RWPE2 (cell line): ENCODE data around the gene BARHL1.
A peak's percentile ranks its signal among the peaks of the same experiment; 100 is the strongest.

Source experiments
- ATAC-seq: fragments of 200-7000 bp; cut with Tn5 transposase; 3 replicates; pipeline ENCODE4 v1.9.1; 2021; ENCODE audit warnings: low read depth
- DNase-seq: peaks from one replicate; pipeline ENCODE4 v3.0.0-alpha.2; 2020; ENCODE audit warnings: low spot score
- H3K27ac ChIP-seq: fragments of 450-650 bp; 2 replicates; pipeline ENCODE4 v1.5.1; 2017; ENCODE audit warnings: mild to moderate bottlenecking; ENCODE audit not compliant: poor library complexity, severe bottlenecking
- H3K27me3 ChIP-seq: fragments of 250-450 bp; sonication (Bioruptor Pico); 2 replicates; pipeline ENCODE4 v1.5.1; 2021; ENCODE audit warnings: mild to moderate bottlenecking, moderate library complexity; ENCODE audit not compliant: insufficient read depth, poor library complexity, severe bottlenecking
- H3K36me3 ChIP-seq: fragments of 250-450 bp; sonication (Bioruptor Pico); 2 replicates; pipeline ENCODE4 v1.5.1; 2020; ENCODE audit warnings: low read depth, mild to moderate bottlenecking, moderate library complexity
- H3K4me1 ChIP-seq: fragments of 250-450 bp; sonication (Bioruptor Pico); 2 replicates; pipeline ENCODE4 v1.5.1; 2021; ENCODE audit warnings: mild to moderate bottlenecking, moderate library complexity; ENCODE audit not compliant: insufficient read depth, poor library complexity, severe bottlenecking
- H3K4me3 ChIP-seq: fragments of 250-450 bp; sonication (Bioruptor Pico); 2 replicates; pipeline ENCODE4 v1.5.1; 2021; ENCODE audit warnings: mild to moderate bottlenecking, moderate library complexity; ENCODE audit not compliant: severe bottlenecking
- H3K9me3 ChIP-seq: fragments of 250-450 bp; sonication (Bioruptor Pico); 2 replicates; pipeline ENCODE4 v1.5.1; 2021; ENCODE audit warnings: mild to moderate bottlenecking, moderate library complexity; ENCODE audit not compliant: severe bottlenecking
- TF ChIP-seq, protein P1 (sequence below): fragments of 450-650 bp; IDR thresholded peaks from one replicate; pipeline ENCODE4 v1.5.1; 2017; ENCODE audit warnings: mild to moderate bottlenecking, moderate library complexity; ENCODE audit not compliant: poor library complexity, severe bottlenecking

Gene BARHL1

DNA sequence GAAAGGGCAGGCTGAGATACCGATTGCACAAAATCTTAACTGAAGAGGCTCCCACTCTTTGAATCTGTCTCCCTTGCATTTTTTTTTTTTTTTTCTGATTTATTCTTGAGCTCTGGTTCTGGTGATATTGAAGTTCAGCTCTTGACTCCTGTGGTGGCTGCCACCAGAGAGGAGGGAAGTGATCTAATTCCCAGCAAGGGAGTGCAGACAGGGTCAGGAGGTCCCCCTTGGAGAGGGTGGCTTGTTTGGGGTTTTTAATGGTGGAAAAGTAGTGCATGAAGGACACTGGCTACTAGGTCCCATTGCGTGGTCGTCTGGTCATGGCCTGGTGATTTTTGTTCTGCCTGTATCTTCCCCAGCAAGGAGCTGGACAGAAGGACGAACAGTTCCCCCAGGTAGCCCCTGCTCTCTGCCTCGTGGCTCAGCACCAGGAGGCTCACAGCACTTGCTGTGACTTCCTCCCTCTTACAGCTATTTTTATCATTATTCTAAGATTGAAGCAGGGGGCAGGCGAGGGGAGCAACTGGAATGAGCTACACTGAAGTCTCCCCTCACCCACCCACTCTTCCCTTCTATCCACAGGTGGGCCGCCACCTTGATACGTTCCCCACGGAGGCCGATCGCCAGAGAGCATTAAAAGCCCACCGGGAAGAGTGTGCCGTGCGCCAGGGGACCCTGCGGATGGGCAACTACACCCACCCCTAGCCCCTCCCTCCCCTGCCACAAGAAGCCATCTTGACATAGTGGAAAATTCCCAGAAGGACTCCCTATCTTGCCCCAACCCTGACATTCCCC is 10.4 kb upstream of the BARHL1 start:
- DNase-seq (no peak), ATAC-seq (no peak)
- Histone ChIP-seq H3K27ac (no peak overlapping the region), H3K4me1 (no peaks in the 10 kb centered on the region), H3K4me3 (no peak overlapping the region), H3K9me3 (no peaks in the 10 kb centered on the region), H3K27me3 (peaks cover 22% of the 10 kb centered on the region), H3K36me3 (no peaks in the 10 kb centered on the region)
- TF ChIP-seq, protein P1, sequence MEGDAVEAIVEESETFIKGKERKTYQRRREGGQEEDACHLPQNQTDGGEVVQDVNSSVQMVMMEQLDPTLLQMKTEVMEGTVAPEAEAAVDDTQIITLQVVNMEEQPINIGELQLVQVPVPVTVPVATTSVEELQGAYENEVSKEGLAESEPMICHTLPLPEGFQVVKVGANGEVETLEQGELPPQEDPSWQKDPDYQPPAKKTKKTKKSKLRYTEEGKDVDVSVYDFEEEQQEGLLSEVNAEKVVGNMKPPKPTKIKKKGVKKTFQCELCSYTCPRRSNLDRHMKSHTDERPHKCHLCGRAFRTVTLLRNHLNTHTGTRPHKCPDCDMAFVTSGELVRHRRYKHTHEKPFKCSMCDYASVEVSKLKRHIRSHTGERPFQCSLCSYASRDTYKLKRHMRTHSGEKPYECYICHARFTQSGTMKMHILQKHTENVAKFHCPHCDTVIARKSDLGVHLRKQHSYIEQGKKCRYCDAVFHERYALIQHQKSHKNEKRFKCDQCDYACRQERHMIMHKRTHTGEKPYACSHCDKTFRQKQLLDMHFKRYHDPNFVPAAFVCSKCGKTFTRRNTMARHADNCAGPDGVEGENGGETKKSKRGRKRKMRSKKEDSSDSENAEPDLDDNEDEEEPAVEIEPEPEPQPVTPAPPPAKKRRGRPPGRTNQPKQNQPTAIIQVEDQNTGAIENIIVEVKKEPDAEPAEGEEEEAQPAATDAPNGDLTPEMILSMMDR: no peak

- Histone ChIP-seq H3K4me1 (no peaks in the 10 kb centered on the region), H3K27ac (no peak overlapping the region), H3K36me3 (no peaks in the 10 kb centered on the region), H3K4me3 (no peak overlapping the region), H3K9me3 (no peaks in the 10 kb centered on the region), H3K27me3 (peaks cover 30% of the 10 kb centered on the region)
- TF ChIP-seq, protein P1: no peak
- no peak for DNase-seq
- peak; percentile 40; the same call in 2 of the 3 replicates for ATAC-seq
These were observed 9.5 kb upstream of the BARHL1 start for GRCh38 chr9:132572921-132573320.

DNA sequence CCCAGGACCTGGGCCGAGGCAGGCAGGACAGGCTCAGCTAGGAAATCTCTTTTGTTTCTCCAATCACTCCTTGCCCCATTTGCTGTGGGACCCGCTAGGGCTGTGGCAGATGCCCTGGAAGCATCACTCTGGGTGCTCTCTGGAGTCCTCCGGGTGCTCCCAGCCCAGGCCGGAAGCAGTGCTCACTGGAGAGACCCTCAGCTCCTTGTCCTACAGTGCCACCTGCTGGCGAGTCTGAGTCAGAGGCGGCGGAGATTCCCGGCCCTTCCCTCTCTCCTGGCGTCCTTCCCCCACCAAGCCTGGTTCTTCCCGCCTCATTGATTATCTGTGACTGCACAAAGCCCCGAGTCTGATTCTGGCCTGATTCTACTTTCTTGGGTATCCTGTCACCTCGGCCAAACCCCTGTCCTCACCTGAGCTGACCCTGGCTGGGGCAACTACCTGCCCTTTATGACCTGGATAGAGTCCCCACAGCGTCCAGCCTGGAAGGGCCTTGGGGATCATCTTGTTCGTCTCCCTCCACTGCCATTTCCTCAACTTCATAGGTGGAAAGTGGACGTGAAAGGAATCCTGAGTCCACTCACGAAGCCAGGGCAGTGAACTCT is 7.3 kb upstream of the BARHL1 start:
- TF ChIP-seq, protein P1: peak; percentile 81
- Histone ChIP-seq H3K4me3 (no peak overlapping the region), H3K4me1 (no peaks in the 10 kb centered on the region), H3K9me3 (no peaks in the 10 kb centered on the region), H3K36me3 (no peaks in the 10 kb centered on the region), H3K27me3 (peaks cover 52% of the 10 kb centered on the region), H3K27ac (no peak overlapping the region)
- ATAC-seq (peak; percentile 84), DNase-seq (no peak)

DNA sequence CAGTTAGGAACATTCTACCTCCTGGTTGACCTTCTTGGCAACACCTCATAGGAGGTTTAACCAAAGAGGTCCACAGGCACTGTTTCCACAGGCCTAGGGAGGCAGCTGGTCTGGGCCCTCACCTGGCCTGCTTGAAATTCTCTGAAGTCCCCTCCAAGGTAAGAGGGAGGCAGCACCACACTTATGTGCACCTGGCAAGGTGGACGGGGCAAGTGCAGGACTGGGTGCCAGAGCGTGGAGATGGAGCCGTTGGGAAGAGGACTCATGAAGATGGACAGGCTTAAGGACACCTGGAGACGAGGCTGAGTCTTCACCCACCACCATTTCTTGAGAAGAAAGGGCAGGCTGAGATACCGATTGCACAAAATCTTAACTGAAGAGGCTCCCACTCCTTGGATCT is 6.6 kb upstream of the BARHL1 start:
- no peak for DNase-seq
- H3K27ac ChIP-seq: no peak overlapping the region
- no peaks in the 10 kb centered on the region for H3K9me3 ChIP-seq
- H3K27me3 ChIP-seq: peaks cover 56% of the 10 kb centered on the region
- ATAC-seq: no peak
- no peaks in the 10 kb centered on the region for H3K4me1 ChIP-seq
- no peaks in the 10 kb centered on the region for H3K36me3 ChIP-seq
- TF ChIP-seq, protein P1: no peak
- H3K4me3 ChIP-seq: no peak overlapping the region

GRCh38 chr9:132577119-132577518 is 5.3 kb upstream of the BARHL1 start:
- no peak for DNase-seq
- Histone ChIP-seq H3K36me3 (no peaks in the 10 kb centered on the region), H3K27ac (no peak overlapping the region), H3K4me3 (no peak overlapping the region), H3K9me3 (no peaks in the 10 kb centered on the region), H3K27me3 (peaks cover 65% of the 10 kb centered on the region), H3K4me1 (no peaks in the 10 kb centered on the region)
- TF ChIP-seq, protein P1: no peak
- no peak for ATAC-seq
